Middle frontal gyrus (tissue), 1 donor: ENCODE data around the gene TXNRD3.
"Not testable (repeated sequence)": the region's sequence is repeated elsewhere in the genome, so short reads cannot be mapped to it uniquely, and the experiment has no call there.

Experiments used
- DNase-seq: peaks from one replicate; pipeline ENCODE4 v3.0.0-alpha.2; 2015; ENCODE audit warnings: low spot score; ENCODE audit errors: extremely low spot score

TXNRD3 gene

GRCh38 chr3:126646674-126647073 is 8.2 kb downstream of the TXNRD3 start:
- DNase-seq = no peak

- DNase-seq = no peak
Observed at GRCh38 chr3:126644615-126645014, 10.3 kb downstream of the TXNRD3 start.

- DNase-seq = no peak
Observed at GRCh38 chr3:126638790-126639189, 16.1 kb downstream of the TXNRD3 start.

- no peak for DNase-seq
Observed at GRCh38 chr3:126636436-126636835, 18.5 kb downstream of the TXNRD3 start.

GRCh38 chr3:126634803-126635202 is 20.1 kb downstream of the TXNRD3 start:
- no peak for DNase-seq

- DNase-seq = no peak
Observed at GRCh38 chr3:126630020-126630419, 24.9 kb downstream of the TXNRD3 start.

GRCh38 chr3:126625735-126626134 is 29.2 kb downstream of the TXNRD3 start:
- not testable (repeated sequence) for DNase-seq

GRCh38 chr3:126622694-126623093 is 32.2 kb downstream of the TXNRD3 start:
- no peak for DNase-seq

GRCh38 chr3:126621627-126622345 is 33.1 kb downstream of the TXNRD3 start:
- no peak for DNase-seq

- DNase-seq = no peak
Observed at GRCh38 chr3:126621171-126621570, 33.8 kb downstream of the TXNRD3 start.

GRCh38 chr3:126620738-126621137 is 34.2 kb downstream of the TXNRD3 start:
- DNase-seq = no peak

GRCh38 chr3:126618760-126619159 is 36.2 kb downstream of the TXNRD3 start:
- DNase-seq = no peak

- no peak for DNase-seq
Observed at GRCh38 chr3:126618021-126618420, 36.9 kb downstream of the TXNRD3 start.

GRCh38 chr3:126617571-126617970 is 37.4 kb downstream of the TXNRD3 start:
- DNase-seq = no peak

GRCh38 chr3:126616931-126617330 is 38.0 kb downstream of the TXNRD3 start:
- no peak for DNase-seq

- no peak for DNase-seq
Observed at GRCh38 chr3:126613479-126614188, 41.3 kb downstream of the TXNRD3 start.

- no peak for DNase-seq
Observed at GRCh38 chr3:126612479-126613205, 42.3 kb downstream of the TXNRD3 start.

GRCh38 chr3:126609909-126610308 is 45.0 kb downstream of the TXNRD3 start:
- DNase-seq = no peak

GRCh38 chr3:126607214-126607908 is 47.6 kb downstream of the TXNRD3 start:
- DNase-seq = peak; percentile 28

GRCh38 chr3:126606001-126606400 is 48.9 kb downstream of the TXNRD3 start:
- DNase-seq = peak; percentile 22

GRCh38 chr3:126604691-126605090 is 50.2 kb downstream of the TXNRD3 start:
- no peak for DNase-seq

GRCh38 chr3:126599101-126599500 is 55.8 kb downstream of the TXNRD3 start:
- no peak for DNase-seq
